Measurements from ENCODE around the gene SUFU. TPM values are rescaled to one million over a fixed set of nuclear protein-coding genes. Genes with fewer than 3 reads are reported as not detected.
A peak's percentile ranks its signal among the peaks of the same experiment; 100 is the strongest.

SUFU gene
- total RNA-seq, 1 experiment from 2014 or later: 9.7 TPM

DNA sequence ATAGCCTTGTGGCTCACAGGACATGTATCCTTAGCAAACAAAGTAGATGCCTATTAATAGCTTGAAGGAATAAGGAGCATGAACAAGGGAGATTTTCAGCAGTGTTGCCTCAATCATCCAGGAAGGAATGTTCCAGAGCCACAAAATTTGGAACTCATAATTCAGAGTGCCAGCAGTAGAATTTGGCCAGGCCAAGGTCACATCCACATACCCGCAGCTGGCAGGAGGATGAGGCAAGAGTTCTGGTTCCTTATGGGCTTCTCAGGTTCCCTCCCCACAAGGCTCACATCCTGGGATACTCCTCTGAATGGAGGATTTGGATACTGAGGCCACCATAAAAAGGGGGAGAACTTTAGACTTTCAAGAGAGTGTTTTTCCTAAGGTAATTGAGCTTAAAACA, 45.8 kb downstream of the SUFU start:
- DNase-seq (ENCODE audit: low read depth): no peak

DNA sequence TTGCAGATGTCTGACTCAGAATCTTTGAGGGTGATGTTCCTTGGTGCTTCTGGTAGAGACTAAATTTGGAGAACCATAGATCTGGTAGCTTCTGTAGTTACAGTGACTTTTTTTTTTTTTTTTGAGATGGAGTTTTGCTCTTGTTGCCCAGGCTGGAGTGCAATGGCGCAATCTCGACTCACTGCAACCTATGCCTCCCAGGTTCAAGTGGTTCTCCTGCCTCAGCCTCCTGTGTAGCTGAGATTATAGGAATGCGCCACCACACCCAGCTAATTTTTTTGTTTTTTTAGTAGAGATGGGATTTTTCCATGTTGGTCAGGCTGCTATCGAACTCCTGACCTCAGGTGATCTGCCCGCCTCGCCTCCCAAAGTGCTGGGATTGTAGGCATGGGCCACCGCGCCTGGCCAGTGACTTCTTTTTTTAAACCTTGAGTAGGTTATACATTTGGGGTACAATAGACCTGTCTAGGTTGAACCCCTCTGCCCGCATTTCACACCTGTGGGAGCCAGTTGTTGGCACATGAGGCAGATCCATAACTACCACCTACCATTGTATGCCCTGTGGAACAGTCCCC, 47.0 kb downstream of the SUFU start:
- DNase-seq (ENCODE audit: low read depth): no peak

GRCh38 chr10:102552533-102552932, 48.8 kb downstream of the SUFU start:
- DNase-seq (ENCODE audit: low read depth): no peak

- no peak for DNase-seq (ENCODE audit: low read depth)
Observed at GRCh38 chr10:102553771-102554170, 50.0 kb downstream of the SUFU start.

DNA sequence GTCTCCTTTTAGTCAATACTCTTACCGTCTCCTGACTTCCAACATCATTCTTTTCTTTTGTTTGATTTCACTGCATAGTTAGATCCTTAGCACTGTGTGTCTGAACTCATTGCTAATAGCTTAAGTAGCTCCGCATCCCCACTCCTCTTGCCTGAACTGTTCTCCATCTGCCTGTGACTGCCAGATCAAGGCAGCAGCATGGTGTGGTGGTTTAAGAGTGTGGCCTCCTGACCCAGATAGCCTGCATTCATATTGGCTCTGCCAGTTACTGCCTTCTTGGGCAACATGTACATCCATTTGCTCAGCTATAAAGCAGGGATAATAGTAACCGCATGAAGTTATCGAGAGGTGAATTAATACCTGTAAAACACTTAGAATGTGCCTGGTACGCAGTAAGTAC, 50.8 kb downstream of the SUFU start:
- no peak for DNase-seq (ENCODE audit: low read depth)

GRCh38 chr10:102555781-102556328, 52.1 kb downstream of the SUFU start:
- peak; percentile 74 for DNase-seq (ENCODE audit: low read depth)

- DNase-seq (ENCODE audit: low read depth): no peak
Observed at GRCh38 chr10:102557569-102557968, 53.8 kb downstream of the SUFU start.

- no peak for DNase-seq (ENCODE audit: low read depth)
Observed at GRCh38 chr10:102559764-102560163, 56.0 kb downstream of the SUFU start.

- no peak for DNase-seq (ENCODE audit: low read depth)
Observed at GRCh38 chr10:102564209-102564834, 60.5 kb downstream of the SUFU start.

GRCh38 chr10:102565793-102566192, 62.0 kb downstream of the SUFU start:
- no peak for DNase-seq (ENCODE audit: low read depth)

DNA sequence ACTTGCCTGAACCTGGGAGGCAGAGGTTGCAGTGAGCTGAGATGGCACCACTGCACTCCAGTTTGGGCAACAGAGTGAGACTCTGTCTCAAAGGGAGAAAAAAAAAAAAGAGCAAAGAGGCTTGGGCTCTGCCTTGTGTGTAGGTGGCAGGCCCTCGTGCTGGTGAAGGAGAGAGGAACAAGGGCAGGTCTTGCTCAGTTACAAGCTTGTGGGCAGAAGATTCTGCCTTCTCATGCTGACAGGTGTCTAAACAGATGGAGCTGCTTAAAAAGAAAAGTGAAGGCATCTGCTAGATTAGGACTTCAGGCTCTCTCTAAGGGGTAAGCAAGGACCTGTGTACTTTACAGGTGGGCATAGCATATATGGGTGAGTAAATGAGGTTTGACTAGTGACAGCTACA, 75.0 kb downstream of the SUFU start:
- no peak for DNase-seq (ENCODE audit: low read depth)

DNA sequence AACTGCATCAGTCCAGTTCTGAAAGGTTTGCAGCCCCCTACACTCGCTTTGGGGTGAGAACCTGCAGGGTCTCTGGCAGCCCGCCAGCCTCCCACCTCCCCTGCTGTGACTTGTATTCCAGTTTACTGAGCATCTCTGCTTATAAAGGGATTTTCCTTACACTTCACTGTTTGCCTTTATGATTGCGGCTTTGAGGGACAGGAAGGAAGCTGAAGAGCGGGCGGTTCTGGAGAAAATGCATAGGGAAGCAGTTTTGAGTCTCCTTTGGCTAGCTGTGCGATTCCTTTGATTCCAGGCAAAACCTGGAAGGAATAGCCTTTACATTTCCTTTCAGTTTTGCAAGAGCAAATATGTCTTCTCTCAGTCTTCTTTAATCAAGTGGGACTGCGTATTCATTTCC, 75.6 kb downstream of the SUFU start:
- DNase-seq (ENCODE audit: low read depth): no peak

DNA sequence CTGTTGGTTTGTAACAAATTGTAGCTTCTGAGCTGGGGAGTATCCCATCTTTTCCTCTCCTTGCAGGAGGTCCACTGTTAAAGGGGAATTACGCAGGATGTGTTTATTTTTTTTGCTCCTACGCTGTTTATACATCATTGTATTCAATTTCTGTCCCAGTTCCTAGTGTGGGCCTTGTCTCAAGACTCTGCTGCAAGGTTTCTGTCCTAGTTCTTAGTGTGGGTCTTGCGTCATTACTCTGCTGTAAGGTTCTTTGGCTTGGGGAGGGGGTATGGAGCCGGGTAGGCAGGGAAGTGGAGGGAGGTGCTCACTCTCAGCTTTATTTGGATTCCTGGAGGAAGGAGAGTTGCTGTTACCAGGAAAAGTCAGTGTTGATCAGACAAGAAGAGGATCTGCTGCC, 76.5 kb downstream of the SUFU start:
- no peak for DNase-seq (ENCODE audit: low read depth)

- no peak for DNase-seq (ENCODE audit: low read depth)
Observed at GRCh38 chr10:102581401-102581800, 77.6 kb downstream of the SUFU start.

DNA sequence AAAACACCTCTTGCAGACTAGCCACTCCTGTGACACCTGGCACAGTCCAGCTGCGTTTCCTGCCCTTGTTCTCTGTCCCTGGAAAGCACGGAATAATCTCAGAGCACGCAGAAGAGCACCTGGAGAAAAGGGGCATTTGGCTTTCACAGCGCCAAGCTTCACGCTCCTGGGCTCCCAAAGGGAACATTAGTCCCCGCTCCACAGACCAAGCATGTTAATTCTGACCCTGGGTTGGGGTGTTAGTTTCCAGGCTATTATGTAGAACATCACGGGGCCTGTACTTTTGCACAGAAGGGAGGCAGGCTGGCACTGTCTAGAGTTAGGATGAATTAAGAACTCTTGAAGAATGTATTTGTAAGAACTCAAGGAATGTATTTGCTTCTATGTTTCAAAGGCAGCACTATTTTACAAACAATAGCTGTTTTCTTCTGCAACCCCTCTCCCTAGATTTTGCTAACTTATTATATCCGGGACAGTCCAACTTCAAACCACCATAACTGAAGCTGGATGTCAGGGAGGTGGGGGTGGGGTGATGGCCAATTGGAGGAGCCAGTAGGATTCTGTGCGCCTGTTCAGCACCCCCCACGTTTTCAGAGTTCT, 78.3 kb downstream of the SUFU start:
- no peak for DNase-seq (ENCODE audit: low read depth)

DNA sequence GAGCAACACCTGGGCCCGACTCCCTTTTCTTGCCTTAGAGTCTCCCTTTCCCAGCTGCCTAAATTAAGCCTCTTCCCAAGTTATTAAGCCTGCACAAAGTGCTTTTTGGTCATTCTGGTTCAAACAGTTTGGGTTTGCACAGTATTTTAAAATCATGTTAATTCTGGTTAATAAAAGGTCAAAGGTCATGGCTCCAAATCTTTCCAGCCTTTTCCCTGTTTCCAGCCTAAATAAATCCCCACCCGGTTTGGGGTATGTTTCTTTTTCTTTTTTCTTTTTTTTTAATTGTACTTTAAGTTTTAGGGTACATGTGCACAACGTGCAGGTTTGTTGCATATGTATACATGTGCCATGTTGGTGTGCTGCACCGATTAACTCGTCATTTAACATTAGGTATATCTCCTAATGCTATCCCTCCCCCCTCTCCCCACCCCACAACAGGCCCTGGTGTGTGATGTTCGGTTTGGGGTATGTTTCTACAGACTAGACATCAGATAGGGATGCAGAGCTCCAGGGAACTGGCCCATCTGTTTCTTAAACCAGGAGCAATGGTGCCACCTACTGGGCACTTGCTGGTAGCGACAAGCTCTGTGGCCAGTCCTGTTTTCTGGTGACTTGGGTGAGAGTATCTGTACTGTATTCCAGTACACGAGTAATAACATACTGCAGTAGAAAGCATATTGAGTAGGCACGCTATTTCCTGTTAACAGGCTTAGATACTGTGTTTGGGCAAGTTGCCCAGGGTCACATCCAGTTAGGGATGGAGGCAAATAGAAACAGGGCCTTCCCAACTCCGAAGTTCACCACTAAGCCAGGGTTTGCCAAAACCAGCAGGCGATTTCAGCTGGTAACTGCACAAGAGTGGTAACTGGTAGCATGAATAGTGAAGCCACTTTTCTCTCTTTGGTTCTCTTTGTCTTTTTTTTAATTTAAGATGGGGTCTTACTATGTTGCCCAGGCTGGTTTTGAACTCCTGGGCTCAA, 80.0 kb downstream of the SUFU start:
- DNase-seq (ENCODE audit: low read depth): peak; percentile 79

- DNase-seq (ENCODE audit: low read depth): no peak
Observed at GRCh38 chr10:102585026-102585425, 81.3 kb downstream of the SUFU start.

GRCh38 chr10:102586858-102587257, 83.1 kb downstream of the SUFU start:
- no peak for DNase-seq (ENCODE audit: low read depth)

DNA sequence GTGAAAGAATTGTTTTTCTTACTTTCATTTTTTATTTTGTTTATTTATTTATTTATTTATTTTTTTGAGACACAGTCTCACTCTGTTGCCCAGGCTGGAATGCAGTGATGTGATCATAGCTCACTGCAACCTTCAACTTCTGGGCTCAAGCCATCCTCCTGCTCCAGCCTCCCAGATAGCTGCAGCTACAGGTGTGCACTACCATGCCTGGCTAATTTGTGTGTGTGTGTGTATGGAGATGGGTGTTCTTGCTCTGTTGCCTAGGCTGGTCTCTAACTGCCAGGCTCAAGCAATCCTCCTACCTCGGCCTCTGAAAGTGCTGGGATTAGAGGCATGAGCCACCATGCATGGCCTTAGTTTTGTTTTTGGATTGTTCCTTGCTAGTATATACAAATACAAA, 85.1 kb downstream of the SUFU start:
- no peak for DNase-seq (ENCODE audit: low read depth)

- DNase-seq (ENCODE audit: low read depth): peak; percentile 95
Observed at GRCh38 chr10:102593074-102593803, 89.5 kb downstream of the SUFU start.

- no peak for DNase-seq (ENCODE audit: low read depth)
Observed at GRCh38 chr10:102593804-102594079, 90.0 kb downstream of the SUFU start.
